H7 (cell line): ENCODE data around the gene ZNF277. TPM values are rescaled to one million over a fixed set of nuclear protein-coding genes. Genes with fewer than 3 reads are reported as not detected.
"Not testable (repeated sequence)": the region's sequence is repeated elsewhere in the genome, so short reads cannot be mapped to it uniquely, and the experiment has no call there.

Source experiments
- DNase-seq: peaks from one replicate; pipeline ENCODE4 v3.0.0; 2012
- H3K27me3 ChIP-seq: 2 replicates; pipeline ENCODE4 v1.6.0; 2011; ENCODE audit warnings: mild to moderate bottlenecking, low read length; ENCODE audit not compliant: control insufficient read depth, insufficient read depth
- H3K36me3 ChIP-seq: replicated peaks from 2 replicates; pipeline ENCODE4 v1.5.1; 2011; ENCODE audit warnings: low read length; ENCODE audit not compliant: control insufficient read depth, insufficient read depth
- H3K4me3 ChIP-seq: 2 replicates; pipeline ENCODE4 v1.5.1; 2011; ENCODE audit warnings: low read depth, mild to moderate bottlenecking, control low read depth, low read length, moderate library complexity; ENCODE audit not compliant: insufficient read depth
- total RNA-seq: library from RNA; depleted of rRNA; stranded (reverse); fragments of >200 nt; shearing (Covaris generic); gene quantifications from 2 replicates; pipeline ENCODE4 v1.2.3, GENCODE V29; 2014

ZNF277 gene
- total RNA-seq, 1 experiment from 2014 or later: 29.8 TPM

- no peak overlapping the region for H3K4me3 ChIP-seq
- no peaks in the 10 kb centered on the region; the same call in 1 of the 2 replicates for H3K36me3 ChIP-seq
- no peak for DNase-seq
- no peaks in the 10 kb centered on the region for H3K27me3 ChIP-seq
Measured at GRCh38 chr7:112297681-112298080, 91.2 kb downstream of the ZNF277 start.

GRCh38 chr7:112298543-112299100 lies 92.1 kb downstream of the ZNF277 start:
- Histone ChIP-seq H3K4me3 (no peak overlapping the region), H3K27me3 (no peaks in the 10 kb centered on the region), H3K36me3 (no peaks in the 10 kb centered on the region; the same call in 1 of the 2 replicates)
- no peak for DNase-seq

- H3K27me3 ChIP-seq: no peaks in the 10 kb centered on the region
- no peak for DNase-seq
- H3K4me3 ChIP-seq: no peak overlapping the region
- H3K36me3 ChIP-seq: no peaks in the 10 kb centered on the region; the same call in 1 of the 2 replicates
Measured at GRCh38 chr7:112300072-112300471, 93.6 kb downstream of the ZNF277 start.

- Histone ChIP-seq H3K4me3 (no peak overlapping the region), H3K36me3 (no peaks in the 10 kb centered on the region; the same call in 1 of the 2 replicates), H3K27me3 (no peaks in the 10 kb centered on the region)
- no peak for DNase-seq
Measured at GRCh38 chr7:112300831-112301407, 94.4 kb downstream of the ZNF277 start.

GRCh38 chr7:112302566-112302965 lies 96.1 kb downstream of the ZNF277 start:
- no peaks in the 10 kb centered on the region for H3K27me3 ChIP-seq
- no peak for DNase-seq
- no peaks in the 10 kb centered on the region; the same call in 1 of the 2 replicates for H3K36me3 ChIP-seq
- H3K4me3 ChIP-seq: no peak overlapping the region

GRCh38 chr7:112306903-112307302 lies 100.4 kb downstream of the ZNF277 start:
- Histone ChIP-seq H3K27me3 (no peaks in the 10 kb centered on the region), H3K4me3 (no peak overlapping the region), H3K36me3 (no peaks in the 10 kb centered on the region; the same call in 1 of the 2 replicates)
- DNase-seq: no peak

- no peaks in the 10 kb centered on the region; the same call in 1 of the 2 replicates for H3K36me3 ChIP-seq
- DNase-seq: no peak
- H3K4me3 ChIP-seq: no peak overlapping the region
- no peaks in the 10 kb centered on the region for H3K27me3 ChIP-seq
Measured at GRCh38 chr7:112307506-112307905, 101.0 kb downstream of the ZNF277 start.

- DNase-seq: no peak
- Histone ChIP-seq H3K27me3 (no peaks in the 10 kb centered on the region), H3K36me3 (no peaks in the 10 kb centered on the region; the same call in 1 of the 2 replicates), H3K4me3 (no peak overlapping the region)
Measured at GRCh38 chr7:112308974-112309373, 102.5 kb downstream of the ZNF277 start.

GRCh38 chr7:112316803-112317202 lies 110.3 kb downstream of the ZNF277 start:
- not testable (repeated sequence) for H3K36me3 ChIP-seq, H3K4me3 ChIP-seq, DNase-seq, H3K27me3 ChIP-seq

- Histone ChIP-seq H3K36me3 (no peaks in the 10 kb centered on the region; the same call in 1 of the 2 replicates), H3K27me3 (no peaks in the 10 kb centered on the region), H3K4me3 (no peak overlapping the region)
- DNase-seq: no peak
Measured at GRCh38 chr7:112322070-112322469, 115.6 kb downstream of the ZNF277 start.

- no peaks in the 10 kb centered on the region for H3K27me3 ChIP-seq
- H3K4me3 ChIP-seq: no peak overlapping the region
- no peaks in the 10 kb centered on the region; the same call in 1 of the 2 replicates for H3K36me3 ChIP-seq
- DNase-seq: no peak
Measured at GRCh38 chr7:112327566-112327965, 121.1 kb downstream of the ZNF277 start.

GRCh38 chr7:112331492-112331891 lies 125.0 kb downstream of the ZNF277 start:
- H3K36me3 ChIP-seq: no peaks in the 10 kb centered on the region; the same call in 1 of the 2 replicates
- no peak for DNase-seq
- no peak overlapping the region for H3K4me3 ChIP-seq
- H3K27me3 ChIP-seq: no peaks in the 10 kb centered on the region

- DNase-seq: no peak
- Histone ChIP-seq H3K27me3 (no peaks in the 10 kb centered on the region), H3K4me3 (no peak overlapping the region), H3K36me3 (peaks cover 2% of the 10 kb centered on the region; the same call in 1 of the 2 replicates)
Measured at GRCh38 chr7:112334366-112334765, 127.9 kb downstream of the ZNF277 start.

GRCh38 chr7:112336261-112336660 lies 129.8 kb downstream of the ZNF277 start:
- no peak overlapping the region for H3K4me3 ChIP-seq
- no peak for DNase-seq
- no peaks in the 10 kb centered on the region for H3K27me3 ChIP-seq
- peaks cover 3% of the 10 kb centered on the region; the same call in 1 of the 2 replicates for H3K36me3 ChIP-seq

- Histone ChIP-seq H3K27me3 (no peaks in the 10 kb centered on the region), H3K36me3 (peaks cover 3% of the 10 kb centered on the region), H3K4me3 (no peak overlapping the region)
- peak; percentile 8 for DNase-seq
Measured at GRCh38 chr7:112336936-112337576, 130.6 kb downstream of the ZNF277 start.
